Measurements from ENCODE around the gene TBL1XR1. TPM values are rescaled to one million over a fixed set of nuclear protein-coding genes. Genes with fewer than 3 reads are reported as not detected.

TBL1XR1 gene
- total and polyA plus RNA-seq, 2 of the 8 experiments (the other 6 are each of a cell fraction or from before 2014, with no cell fraction given), result 28.1 to 147 TPM

DNA sequence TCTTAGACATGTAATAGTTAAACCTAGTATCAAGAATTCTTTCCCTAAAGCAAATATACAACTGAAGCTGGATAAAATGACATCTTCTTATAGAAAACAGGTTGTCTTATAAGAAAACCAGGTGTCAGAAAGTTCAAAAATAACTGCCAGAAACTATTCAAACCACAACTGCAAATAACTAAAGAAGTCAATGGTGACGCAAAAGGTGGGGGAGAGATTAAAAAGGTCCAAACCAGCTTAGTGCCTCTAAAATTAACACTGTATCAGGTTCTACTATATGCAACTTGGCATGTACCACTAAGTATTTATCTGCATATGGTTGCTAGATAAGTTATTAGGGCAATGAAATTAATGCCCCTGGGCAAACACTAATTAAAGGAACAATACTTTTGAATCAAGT, 136.8 kb downstream of the TBL1XR1 start:
- H4K8ac ChIP-seq (ENCODE audit: extremely low read depth, insufficient read depth, low read length), result no peak overlapping the region
- no peak overlapping the region for H3K27ac ChIP-seq (ENCODE audit: low read depth, low read length)
- no peak overlapping the region for H4K5ac ChIP-seq (ENCODE audit: insufficient read length, low read depth, low read length)
- H3K18ac ChIP-seq (ENCODE audit: extremely low read depth, low read length), result no peak overlapping the region
- H3K14ac ChIP-seq (ENCODE audit: insufficient read length), result no peak overlapping the region
- ChIA-PET CTCF (ENCODE audit: partially characterized antibody) (interaction anchor here (1.6 to 1.8 kb wide), 2 partner anchors 9 to 18 kb away, joined by 3 to 5 read pairs; no protein-coding TSS in a partner anchor), POLR2A (ENCODE audit: partially characterized antibody) (interaction anchor here (0.6 kb wide), 2 partner anchors 136 to 194 kb away, joined by 3 read pairs; no protein-coding TSS in a partner anchor)
- WGBS, 2 experiments (ENCODE audit: extremely low coverage in 1 of 2, insufficient coverage in 1 of 2, insufficient read length in 1 of 2, insufficient replicate concordance in 2 of 2, low coverage in 1 of 2, low lambda C conversion rate in 2 of 2, missing lambda C conversion rate in 1 of 2), result 95% methylated on average over 1 of the region's 1 CpG; no CpG with 5 or more reads in 1 of the 2 experiments
- no peaks in the 10 kb centered on the region for H3K9me3 ChIP-seq (ENCODE audit: insufficient read depth in 2 of 2, low read depth in 1 of 2, low read length in 1 of 2)
- no peak overlapping the region for H2AK5ac ChIP-seq (ENCODE audit: low read depth, low read length)
- no peak overlapping the region for H2BK12ac ChIP-seq (ENCODE audit: low read depth, low read length)
- H4K20me1 ChIP-seq (replicated peaks in 1 of 2; ENCODE audit: control insufficient read depth in 1 of 2, insufficient read depth in 2 of 2, low read length in 2 of 2), result peaks cover 0 to 4% of the 10 kb centered on the region in 2 experiments
- no peak overlapping the region for H2BK5ac ChIP-seq (ENCODE audit: low read depth, low read length)
- H3K4ac ChIP-seq (replicated peaks; ENCODE audit: insufficient read length, low read depth, low read length), result no peak overlapping the region
- no peak overlapping the region for H3K56ac ChIP-seq (replicated peaks; ENCODE audit: insufficient read length, low read depth, low read length)
- no peaks in the 10 kb centered on the region for H3K23me2 ChIP-seq (ENCODE audit: low read depth, low read length)
- no peak overlapping the region for H3K4me3 ChIP-seq (ENCODE audit: extremely low read depth in 1 of 4, insufficient read depth in 2 of 4, low read depth in 3 of 4, low read length in 4 of 4)
- no peak overlapping the region for H2AFZ ChIP-seq (ENCODE audit: low read length)
- no peaks in the 10 kb centered on the region; a peak in 1 of 8 replicates for H3K36me3 ChIP-seq (ENCODE audit: control insufficient read depth in 2 of 4, insufficient read depth in 4 of 4, low read length in 3 of 4)
- peaks cover 4% of the 10 kb centered on the region; the same call in 1 of the 2 replicates for H3K79me1 ChIP-seq (ENCODE audit: low read depth, low read length)
- no peak for DNase-seq (ENCODE audit: low read depth in 1 of 2, low spot score in 2 of 2)
- no peak for FAIRE-seq
- no peak overlapping the region for H3K9ac ChIP-seq (replicated peaks in 1 of 4; ENCODE audit: extremely low read depth in 1 of 4, low read depth in 3 of 4, low read length in 3 of 4)
- no peak overlapping the region for H3K23ac ChIP-seq (ENCODE audit: insufficient read length)
- H2BK15ac ChIP-seq (ENCODE audit: low read length), result no peak overlapping the region
- H3K27me3 ChIP-seq (replicated peaks in 1 of 4; ENCODE audit: control insufficient read depth in 3 of 4, extremely low read depth in 1 of 4, insufficient read depth in 3 of 4, low read length in 3 of 4), result no peaks in the 10 kb centered on the region
- H3K4me2 ChIP-seq (ENCODE audit: insufficient read depth in 1 of 2, low read depth in 2 of 2, low read length in 2 of 2), result no peak overlapping the region
- H2BK20ac ChIP-seq (ENCODE audit: low read length), result no peak overlapping the region
- no peak overlapping the region for H2BK120ac ChIP-seq (replicated peaks; ENCODE audit: low read depth, low read length)
- no peak overlapping the region for H4K91ac ChIP-seq (replicated peaks; ENCODE audit: insufficient read length, low read length)
- peaks cover 3 to 90% of the 10 kb centered on the region in 2 experiments; a peak in 3 of 4 replicates for H3K79me2 ChIP-seq (ENCODE audit: control insufficient read depth in 1 of 2, insufficient read depth in 2 of 2, low read length in 2 of 2)
- peaks cover 0 to 7% (median 0%) of the 10 kb centered on the region in 4 experiments; a peak in 1 of 7 replicates for H3K4me1 ChIP-seq (replicated peaks in 1 of 4; ENCODE audit: control insufficient read depth in 3 of 4, insufficient read depth in 4 of 4, low read length in 3 of 4)
- TF ChIP-seq MAFK (IDR thresholded peaks at IDR 0.05; ENCODE audit: low read depth, low read length), result no peak
- no peak for TF ChIP-seq BACH1 (IDR thresholded peaks at IDR 0.05; ENCODE audit: low read length)
- TF ChIP-seq, protein P1, sequence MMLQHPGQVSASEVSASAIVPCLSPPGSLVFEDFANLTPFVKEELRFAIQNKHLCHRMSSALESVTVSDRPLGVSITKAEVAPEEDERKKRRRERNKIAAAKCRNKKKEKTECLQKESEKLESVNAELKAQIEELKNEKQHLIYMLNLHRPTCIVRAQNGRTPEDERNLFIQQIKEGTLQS (IDR thresholded peaks at IDR 0.05; ENCODE audit: insufficient read depth, low read depth, low read length), result no peak
- TF ChIP-seq TEAD4 (IDR thresholded peaks at IDR 0.05; ENCODE audit: low read depth, low read length), result no peak
- no peak for TF ChIP-seq CBX8 (IDR thresholded peaks at IDR 0.05; ENCODE audit: borderline replicate concordance, low read depth, low read length)

Measured in H1 (cell line).